GM12875 (cell line): ENCODE results near the gene SRSF10.

Experiments used
- H3K4me3 ChIP-seq: one replicate; pipeline ENCODE4 v1.5.1; 2011; ENCODE audit warnings: low read depth, low read length, control low read depth
- TF ChIP-seq, protein P1 (sequence below): IDR thresholded peaks from 2 replicates; pipeline ENCODE4 v1.5.1; 2011; ENCODE audit warnings: low read depth, mild to moderate bottlenecking, control low read depth, inconsistent platforms, low read length, moderate library complexity, borderline replicate concordance; ENCODE audit not compliant: insufficient read depth

The SRSF10 gene

DNA sequence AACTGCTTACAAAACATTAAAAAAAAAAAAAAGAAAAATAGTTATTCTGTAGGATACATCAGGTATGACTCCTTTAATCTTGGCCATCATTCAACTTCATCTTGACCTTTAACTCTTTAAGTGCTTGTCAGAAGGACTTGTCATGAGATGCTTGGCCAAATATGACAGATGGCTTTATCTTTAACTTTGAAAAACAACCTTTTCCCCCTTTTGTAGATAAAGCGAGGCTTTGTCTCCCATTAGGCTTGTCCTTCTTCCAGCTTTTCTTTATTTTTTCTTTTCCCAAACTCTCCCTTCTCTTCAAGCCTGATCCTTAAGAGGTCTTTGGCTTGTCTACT lies 2.3 kb downstream of the SRSF10 start:
- TF ChIP-seq, protein P1, sequence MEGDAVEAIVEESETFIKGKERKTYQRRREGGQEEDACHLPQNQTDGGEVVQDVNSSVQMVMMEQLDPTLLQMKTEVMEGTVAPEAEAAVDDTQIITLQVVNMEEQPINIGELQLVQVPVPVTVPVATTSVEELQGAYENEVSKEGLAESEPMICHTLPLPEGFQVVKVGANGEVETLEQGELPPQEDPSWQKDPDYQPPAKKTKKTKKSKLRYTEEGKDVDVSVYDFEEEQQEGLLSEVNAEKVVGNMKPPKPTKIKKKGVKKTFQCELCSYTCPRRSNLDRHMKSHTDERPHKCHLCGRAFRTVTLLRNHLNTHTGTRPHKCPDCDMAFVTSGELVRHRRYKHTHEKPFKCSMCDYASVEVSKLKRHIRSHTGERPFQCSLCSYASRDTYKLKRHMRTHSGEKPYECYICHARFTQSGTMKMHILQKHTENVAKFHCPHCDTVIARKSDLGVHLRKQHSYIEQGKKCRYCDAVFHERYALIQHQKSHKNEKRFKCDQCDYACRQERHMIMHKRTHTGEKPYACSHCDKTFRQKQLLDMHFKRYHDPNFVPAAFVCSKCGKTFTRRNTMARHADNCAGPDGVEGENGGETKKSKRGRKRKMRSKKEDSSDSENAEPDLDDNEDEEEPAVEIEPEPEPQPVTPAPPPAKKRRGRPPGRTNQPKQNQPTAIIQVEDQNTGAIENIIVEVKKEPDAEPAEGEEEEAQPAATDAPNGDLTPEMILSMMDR = no peak
- peak overlapping the region; percentile 18 for H3K4me3 ChIP-seq

GRCh38 chr1:23977187-23977853 lies 2.8 kb downstream of the SRSF10 start:
- no peak overlapping the region for H3K4me3 ChIP-seq
- TF ChIP-seq, protein P1 = no peak

DNA sequence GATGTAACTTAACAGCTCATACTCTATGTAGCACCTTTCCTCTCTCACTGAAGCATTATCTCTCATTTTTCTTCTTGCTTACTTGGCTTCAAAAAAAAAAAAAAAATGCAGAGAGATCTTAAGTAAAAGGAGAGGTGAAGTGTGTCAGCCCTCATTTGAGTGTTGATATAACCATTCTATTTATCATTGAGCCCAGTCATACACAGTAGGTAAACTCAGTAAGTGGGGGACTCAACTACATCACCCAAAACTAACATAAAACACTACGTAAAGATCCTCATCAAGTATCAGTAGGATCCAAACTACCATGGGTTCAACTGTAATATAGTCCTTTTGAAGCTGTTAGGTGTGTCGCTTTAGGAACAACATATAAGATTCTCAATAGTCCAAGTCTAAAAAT lies 12.3 kb downstream of the SRSF10 start:
- TF ChIP-seq, protein P1 = no peak

GRCh38 chr1:23966973-23967493 lies 13.1 kb downstream of the SRSF10 start:
- no peak overlapping the region for H3K4me3 ChIP-seq
- TF ChIP-seq, protein P1 = no peak

More for the DNA sequence above, 12.3 kb downstream of the SRSF10 start:
- no peak overlapping the region for H3K4me3 ChIP-seq

GRCh38 chr1:23964790-23965740 lies 15.1 kb downstream of the SRSF10 start:
- no peak overlapping the region for H3K4me3 ChIP-seq
- TF ChIP-seq, protein P1 = no peak

- TF ChIP-seq, protein P1 = no peak
These were observed 15.9 kb downstream of the SRSF10 start for GRCh38 chr1:23964235-23964668.

More at GRCh38 chr1:23964235-23964668, 15.9 kb downstream of the SRSF10 start:
- no peak overlapping the region for H3K4me3 ChIP-seq
